Measurements from ENCODE around the gene APOC3. TPM values are rescaled to one million over a fixed set of nuclear protein-coding genes. Genes with fewer than 3 reads are reported as not detected.

APOC3 gene
- polyA plus RNA-seq, 1 donor (not counting 4 experiments of a cell fraction or from before 2014, with no cell fraction given), result not detected

DNA sequence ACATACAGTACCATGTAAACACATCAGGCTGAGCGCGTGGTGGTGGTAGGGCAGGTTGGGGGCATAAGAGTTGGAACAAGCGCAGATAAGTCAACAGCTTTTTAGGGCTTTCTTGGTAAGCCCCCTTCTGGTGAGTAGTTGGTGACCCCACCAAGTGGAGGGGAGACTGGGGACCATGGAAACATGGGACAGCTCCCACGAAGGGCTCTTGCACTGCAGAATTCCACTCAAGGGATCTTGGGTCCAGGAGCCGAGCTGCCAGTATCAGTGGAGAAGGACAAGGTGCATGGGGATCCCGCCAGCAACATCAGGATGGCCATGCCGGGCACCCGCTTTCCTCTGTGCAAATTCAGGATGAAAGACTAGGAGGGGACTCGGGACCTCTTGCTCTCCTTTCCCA, 14.0 kb downstream of the APOC3 start:
- no peaks in the 10 kb centered on the region for H3K4me1 ChIP-seq (ENCODE audit: control insufficient read depth, extremely low read depth, insufficient read depth, low read length)
- TF ChIP-seq, protein P1, sequence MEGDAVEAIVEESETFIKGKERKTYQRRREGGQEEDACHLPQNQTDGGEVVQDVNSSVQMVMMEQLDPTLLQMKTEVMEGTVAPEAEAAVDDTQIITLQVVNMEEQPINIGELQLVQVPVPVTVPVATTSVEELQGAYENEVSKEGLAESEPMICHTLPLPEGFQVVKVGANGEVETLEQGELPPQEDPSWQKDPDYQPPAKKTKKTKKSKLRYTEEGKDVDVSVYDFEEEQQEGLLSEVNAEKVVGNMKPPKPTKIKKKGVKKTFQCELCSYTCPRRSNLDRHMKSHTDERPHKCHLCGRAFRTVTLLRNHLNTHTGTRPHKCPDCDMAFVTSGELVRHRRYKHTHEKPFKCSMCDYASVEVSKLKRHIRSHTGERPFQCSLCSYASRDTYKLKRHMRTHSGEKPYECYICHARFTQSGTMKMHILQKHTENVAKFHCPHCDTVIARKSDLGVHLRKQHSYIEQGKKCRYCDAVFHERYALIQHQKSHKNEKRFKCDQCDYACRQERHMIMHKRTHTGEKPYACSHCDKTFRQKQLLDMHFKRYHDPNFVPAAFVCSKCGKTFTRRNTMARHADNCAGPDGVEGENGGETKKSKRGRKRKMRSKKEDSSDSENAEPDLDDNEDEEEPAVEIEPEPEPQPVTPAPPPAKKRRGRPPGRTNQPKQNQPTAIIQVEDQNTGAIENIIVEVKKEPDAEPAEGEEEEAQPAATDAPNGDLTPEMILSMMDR (optimal IDR thresholded peaks at IDR 0.05 in 1 of 3, IDR thresholded peaks at IDR 0.05 in 1 of 3, conservative IDR thresholded peaks at IDR 0.05 in 1 of 3; ENCODE audit: extremely low read depth in 1 of 3, insufficient read depth in 2 of 3, low read length in 3 of 3), result no peak
- no peak for TF ChIP-seq EZH2 (IDR thresholded peaks at IDR 0.05; ENCODE audit: low read length)
- H3K9me3 ChIP-seq (ENCODE audit: control insufficient read depth, low read depth, low read length), result no peaks in the 10 kb centered on the region
- peaks cover 24 to 27% of the 10 kb centered on the region in 2 experiments for H3K36me3 ChIP-seq (ENCODE audit: control insufficient read depth in 2 of 2, extremely low read depth in 1 of 2, insufficient read depth in 2 of 2, low read length in 2 of 2)
- no peak overlapping the region for H2AFZ ChIP-seq (ENCODE audit: control insufficient read depth, low read length)
- H4K20me1 ChIP-seq (ENCODE audit: control insufficient read depth, extremely low read depth, insufficient read depth, low read length), result no peaks in the 10 kb centered on the region
- H3K27me3 ChIP-seq (ENCODE audit: control insufficient read depth, extremely low read depth, insufficient read depth, low read length), result no peaks in the 10 kb centered on the region
- H3K4me2 ChIP-seq (ENCODE audit: control insufficient read depth, extremely low read depth, insufficient read depth, low read depth, low read length), result no peak overlapping the region
- no peaks in the 10 kb centered on the region for H3K79me2 ChIP-seq (ENCODE audit: control insufficient read depth, insufficient read depth, low read length)
- no peaks in the 10 kb centered on the region for H3K9me1 ChIP-seq (ENCODE audit: control insufficient read depth, extremely low read depth, insufficient read depth, low read length)
- FAIRE-seq (no peak), DNase-seq (ENCODE audit: low read depth, low spot score) (no peak)
- H3K4me3 ChIP-seq (ENCODE audit: control insufficient read depth in 2 of 3, extremely low read depth in 1 of 3, insufficient read depth in 2 of 3, low read depth in 1 of 3, low read length in 3 of 3), result no peak overlapping the region
- dilution Hi-C loops (cut with MboI; ENCODE audit: extremely low pct_ligation_motif_present, low sequenced_read_pairs), result no loop called here
- no peak overlapping the region for H3K9ac ChIP-seq (ENCODE audit: control insufficient read depth, extremely low read depth, insufficient read depth, low read length)
- H3K27ac ChIP-seq (ENCODE audit: control insufficient read depth, insufficient read depth, low read length), result no peak overlapping the region

DNA sequence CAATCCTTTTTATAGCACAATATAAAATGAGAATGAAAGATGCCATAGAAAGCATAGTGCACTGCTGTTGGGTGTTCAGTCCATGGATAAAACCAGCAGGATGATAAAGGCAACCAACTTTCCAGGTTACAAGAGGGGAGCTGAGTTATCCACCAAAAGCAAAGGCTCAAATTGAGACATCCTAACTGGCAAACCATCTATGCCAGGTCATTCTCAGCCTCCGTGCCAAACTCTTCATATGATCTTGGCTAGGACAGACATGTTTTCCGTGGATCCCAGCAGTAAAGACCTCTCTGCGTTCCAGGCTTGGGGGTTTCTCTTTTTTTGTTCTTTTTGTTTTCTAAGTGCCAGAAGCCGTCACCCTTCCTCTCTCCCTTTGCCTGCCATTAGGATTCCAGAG, 15.0 kb downstream of the APOC3 start:
- Histone ChIP-seq H4K20me1 (ENCODE audit: control insufficient read depth, extremely low read depth, insufficient read depth, low read length) (no peaks in the 10 kb centered on the region), H3K9me3 (ENCODE audit: control insufficient read depth, low read depth, low read length) (no peaks in the 10 kb centered on the region), H3K79me2 (ENCODE audit: control insufficient read depth, insufficient read depth, low read length) (no peaks in the 10 kb centered on the region), H2AFZ (ENCODE audit: control insufficient read depth, low read length) (no peak overlapping the region), H3K4me1 (ENCODE audit: control insufficient read depth, extremely low read depth, insufficient read depth, low read length) (no peaks in the 10 kb centered on the region), H3K9me1 (ENCODE audit: control insufficient read depth, extremely low read depth, insufficient read depth, low read length) (no peaks in the 10 kb centered on the region), H3K27me3 (ENCODE audit: control insufficient read depth, extremely low read depth, insufficient read depth, low read length) (no peaks in the 10 kb centered on the region), H3K36me3 (ENCODE audit: control insufficient read depth in 2 of 2, extremely low read depth in 1 of 2, insufficient read depth in 2 of 2, low read length in 2 of 2) (peaks cover 27 to 32% of the 10 kb centered on the region in 2 experiments), H3K4me2 (ENCODE audit: control insufficient read depth, extremely low read depth, insufficient read depth, low read depth, low read length) (no peak overlapping the region), H3K9ac (ENCODE audit: control insufficient read depth, extremely low read depth, insufficient read depth, low read length) (no peak overlapping the region), H3K4me3 (ENCODE audit: control insufficient read depth in 2 of 3, extremely low read depth in 1 of 3, insufficient read depth in 2 of 3, low read depth in 1 of 3, low read length in 3 of 3) (no peak overlapping the region), H3K27ac (ENCODE audit: control insufficient read depth, insufficient read depth, low read length) (no peak overlapping the region)
- dilution Hi-C loops (cut with MboI; ENCODE audit: extremely low pct_ligation_motif_present, low sequenced_read_pairs), result no loop called here
- no peak for TF ChIP-seq EZH2 (IDR thresholded peaks at IDR 0.05; ENCODE audit: low read length)
- TF ChIP-seq, protein P1 (optimal IDR thresholded peaks at IDR 0.05 in 1 of 3, IDR thresholded peaks at IDR 0.05 in 1 of 3, conservative IDR thresholded peaks at IDR 0.05 in 1 of 3; ENCODE audit: extremely low read depth in 1 of 3, insufficient read depth in 2 of 3, low read length in 3 of 3), result no peak
- DNase-seq (ENCODE audit: low read depth, low spot score), result no peak
- FAIRE-seq, result no peak

Data from keratinocyte (primary cell).